ENCODE data around the gene SPTLC1. TPM values are rescaled to one million over a fixed set of nuclear protein-coding genes. Genes with fewer than 3 reads are reported as not detected.
A peak's percentile ranks its signal among the peaks of the same experiment; 100 is the strongest.

The SPTLC1 gene
- total RNA-seq, 1 donor from 2014 or later: 60.2 TPM

GRCh38 chr9:92100237-92100911 is 14.8 kb downstream of the SPTLC1 start:
- H3K9me3 Mint-ChIP-seq: peaks cover 3% of the 10 kb centered on the region
- intact Hi-C loops (cut with micrococcal nuclease): no loop called here
- H3K36me3 Mint-ChIP-seq (ENCODE audit: low read depth): peaks cover 30% of the 10 kb centered on the region
- H3K4me1 Mint-ChIP-seq (ENCODE audit: low read depth): peaks cover 22% of the 10 kb centered on the region
- no peak for DNase-seq (ENCODE audit: low spot score)
- H3K27me3 Mint-ChIP-seq (ENCODE audit: insufficient read depth): no peaks in the 10 kb centered on the region
- H3K4me3 Mint-ChIP-seq: no peak overlapping the region
- no peak overlapping the region for H3K27ac Mint-ChIP-seq

DNA sequence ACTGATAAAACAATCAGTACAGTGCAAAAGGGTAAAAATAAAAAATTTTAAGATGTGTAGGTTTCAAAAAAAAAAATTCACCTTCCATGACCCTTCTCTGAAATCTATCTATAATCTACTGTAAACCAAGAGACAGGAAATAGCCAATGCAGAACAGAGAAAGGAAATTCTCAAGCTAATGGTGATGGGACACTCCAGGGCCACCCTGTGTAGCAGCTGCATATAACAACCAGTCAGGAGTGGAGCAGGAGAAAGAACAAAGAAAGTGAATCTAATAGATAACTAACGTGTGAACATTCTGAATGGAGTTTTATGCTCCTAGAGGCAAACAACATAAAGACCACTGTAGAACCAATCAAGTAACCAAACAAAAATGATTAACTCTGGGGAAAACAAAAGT is 16.6 kb downstream of the SPTLC1 start:
- H3K4me3 Mint-ChIP-seq: peak overlapping the region; percentile 16
- H3K9me3 Mint-ChIP-seq: peaks cover 3% of the 10 kb centered on the region

GRCh38 chr9:92097997-92098482 is 17.2 kb downstream of the SPTLC1 start:
- no peaks in the 10 kb centered on the region for H3K27me3 Mint-ChIP-seq (ENCODE audit: insufficient read depth)
- peak overlapping the region; percentile 16 for H3K4me3 Mint-ChIP-seq
- intact Hi-C loops (cut with micrococcal nuclease): loop anchor here (10.0 kb wide), 1 partner anchor 143 kb away; the partner anchor contains the start of gene ROR2
- DNase-seq (ENCODE audit: low spot score): peak; percentile 57
- H3K27ac Mint-ChIP-seq: peak overlapping the region; percentile 80
- H3K36me3 Mint-ChIP-seq (ENCODE audit: low read depth): peaks cover 36% of the 10 kb centered on the region
- peaks cover 45% of the 10 kb centered on the region for H3K4me1 Mint-ChIP-seq (ENCODE audit: low read depth)
- peaks cover 3% of the 10 kb centered on the region for H3K9me3 Mint-ChIP-seq

More for the DNA sequence above, 16.6 kb downstream of the SPTLC1 start:
- peaks cover 39% of the 10 kb centered on the region for H3K36me3 Mint-ChIP-seq (ENCODE audit: low read depth)
- peak overlapping the region; percentile 80 for H3K27ac Mint-ChIP-seq
- H3K27me3 Mint-ChIP-seq (ENCODE audit: insufficient read depth): no peaks in the 10 kb centered on the region
- no peak for DNase-seq (ENCODE audit: low spot score)
- H3K4me1 Mint-ChIP-seq (ENCODE audit: low read depth): peaks cover 39% of the 10 kb centered on the region
- intact Hi-C loops (cut with micrococcal nuclease): loop anchor here (10.0 kb wide), 1 partner anchor 144 kb away; the partner anchor contains the start of gene ROR2

DNA sequence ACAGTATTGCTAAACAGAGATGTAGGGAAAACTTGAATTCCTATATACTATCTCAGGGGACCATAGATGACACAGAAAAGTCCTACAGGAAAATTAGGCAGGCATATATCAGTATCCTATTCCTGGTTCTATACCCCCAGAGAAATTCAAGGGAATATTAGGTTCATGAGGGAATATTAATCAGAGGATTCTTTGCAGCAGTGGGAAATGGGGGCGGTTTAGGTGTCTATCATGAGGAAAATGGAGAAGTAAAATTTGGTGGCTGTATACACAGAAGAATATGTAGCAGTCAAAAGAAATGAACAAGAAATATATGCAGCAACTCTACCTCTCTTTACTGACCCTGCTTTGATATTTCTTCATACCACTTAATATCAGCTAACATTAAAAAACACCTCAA is 20.0 kb downstream of the SPTLC1 start:
- peak overlapping the region; percentile 63 for H3K4me3 Mint-ChIP-seq
- no peaks in the 10 kb centered on the region for H3K27me3 Mint-ChIP-seq (ENCODE audit: insufficient read depth)
- intact Hi-C loops (cut with micrococcal nuclease): loop anchor here (2.0 to 10.0 kb wide), 2 partner anchors 20 to 140 kb away; partner anchors contain the start of genes ROR2 and SPTLC1
- peaks cover 46% of the 10 kb centered on the region for H3K4me1 Mint-ChIP-seq (ENCODE audit: low read depth)
- peaks cover 3% of the 10 kb centered on the region for H3K9me3 Mint-ChIP-seq
- no peak for DNase-seq (ENCODE audit: low spot score)
- H3K27ac Mint-ChIP-seq: peak overlapping the region; percentile 91
- peaks cover 23% of the 10 kb centered on the region for H3K36me3 Mint-ChIP-seq (ENCODE audit: low read depth)

GRCh38 chr9:92094655-92095054 is 20.6 kb downstream of the SPTLC1 start:
- peaks cover 24% of the 10 kb centered on the region for H3K36me3 Mint-ChIP-seq (ENCODE audit: low read depth)
- H3K27ac Mint-ChIP-seq: peak overlapping the region; percentile 91
- H3K9me3 Mint-ChIP-seq: peaks cover 3% of the 10 kb centered on the region
- intact Hi-C loops (cut with micrococcal nuclease): loop anchor here (2.0 to 10.0 kb wide), 2 partner anchors 20 to 140 kb away; partner anchors contain the start of genes ROR2 and SPTLC1
- DNase-seq (ENCODE audit: low spot score): peak; percentile 17
- peaks cover 46% of the 10 kb centered on the region for H3K4me1 Mint-ChIP-seq (ENCODE audit: low read depth)
- H3K4me3 Mint-ChIP-seq: peak overlapping the region; percentile 63
- no peaks in the 10 kb centered on the region for H3K27me3 Mint-ChIP-seq (ENCODE audit: insufficient read depth)

- Mint-ChIP-seq H3K27me3 (ENCODE audit: insufficient read depth) (no peaks in the 10 kb centered on the region), H3K27ac (no peak overlapping the region), H3K4me1 (ENCODE audit: low read depth) (no peaks in the 10 kb centered on the region), H3K36me3 (ENCODE audit: low read depth) (peaks cover 23% of the 10 kb centered on the region), H3K9me3 (no peaks in the 10 kb centered on the region), H3K4me3 (no peak overlapping the region)
- intact Hi-C loops (cut with micrococcal nuclease): no loop called here
- DNase-seq (ENCODE audit: low spot score): no peak
Observed at GRCh38 chr9:92077888-92078287, 37.3 kb downstream of the SPTLC1 start.

DNA sequence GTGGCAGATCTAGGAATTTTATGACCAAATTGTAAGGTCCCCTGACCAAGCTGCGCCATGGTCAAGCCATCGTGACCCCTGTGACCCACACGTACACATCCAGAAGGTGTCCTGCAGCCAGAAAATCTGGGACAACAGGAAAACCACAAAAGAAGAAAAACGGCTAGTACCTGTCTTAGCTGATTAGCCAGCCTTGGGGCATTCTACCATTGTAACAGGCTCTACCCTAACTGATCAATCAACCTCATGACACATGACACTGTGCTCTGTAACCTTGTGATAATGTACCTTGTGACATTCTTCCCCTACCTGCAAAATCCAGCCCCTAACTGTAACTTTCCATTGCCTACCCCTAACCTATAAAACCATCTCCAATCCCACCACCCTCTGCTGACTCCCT is 43.6 kb downstream of the SPTLC1 start:
- H3K4me3 Mint-ChIP-seq: no peak overlapping the region
- H3K36me3 Mint-ChIP-seq (ENCODE audit: low read depth): peaks cover 9% of the 10 kb centered on the region
- H3K27ac Mint-ChIP-seq: no peak overlapping the region
- H3K9me3 Mint-ChIP-seq: no peaks in the 10 kb centered on the region
- intact Hi-C loops (cut with micrococcal nuclease): no loop called here
- no peak for DNase-seq (ENCODE audit: low spot score)
- no peaks in the 10 kb centered on the region for H3K27me3 Mint-ChIP-seq (ENCODE audit: insufficient read depth)
- H3K4me1 Mint-ChIP-seq (ENCODE audit: low read depth): no peaks in the 10 kb centered on the region

DNA sequence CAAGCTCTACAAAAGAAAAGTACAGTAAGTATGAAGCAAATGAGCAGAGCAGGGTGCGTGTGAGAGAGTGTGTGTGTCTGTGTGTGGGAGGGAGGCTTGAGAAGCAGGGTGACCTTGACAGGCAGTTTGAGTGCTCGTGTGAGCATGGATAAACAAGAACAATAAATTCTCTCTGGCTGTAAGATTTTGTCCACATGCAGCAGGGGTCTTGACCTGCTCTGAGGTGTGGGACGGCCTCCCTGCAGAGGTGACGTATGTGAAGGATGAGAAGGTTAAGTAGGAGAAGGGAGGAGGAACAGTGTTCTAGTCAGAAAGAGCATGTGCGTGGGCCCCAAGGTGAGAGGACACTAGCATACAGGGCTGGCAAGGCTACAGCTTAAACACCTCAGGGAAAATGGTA is 49.0 kb downstream of the SPTLC1 start:
- no peaks in the 10 kb centered on the region for H3K4me1 Mint-ChIP-seq (ENCODE audit: low read depth)
- no peak overlapping the region for H3K4me3 Mint-ChIP-seq
- peaks cover 47% of the 10 kb centered on the region for H3K36me3 Mint-ChIP-seq (ENCODE audit: low read depth)
- no peaks in the 10 kb centered on the region for H3K27me3 Mint-ChIP-seq (ENCODE audit: insufficient read depth)
- peaks cover 17% of the 10 kb centered on the region for H3K9me3 Mint-ChIP-seq
- H3K27ac Mint-ChIP-seq: no peak overlapping the region
- no peak for DNase-seq (ENCODE audit: low spot score)
- intact Hi-C loops (cut with micrococcal nuclease): no loop called here

GRCh38 chr9:92064711-92065110 is 50.5 kb downstream of the SPTLC1 start:
- no peaks in the 10 kb centered on the region for H3K27me3 Mint-ChIP-seq (ENCODE audit: insufficient read depth)
- no peak overlapping the region for H3K27ac Mint-ChIP-seq
- no peaks in the 10 kb centered on the region for H3K4me1 Mint-ChIP-seq (ENCODE audit: low read depth)
- no peak for DNase-seq (ENCODE audit: low spot score)
- peaks cover 57% of the 10 kb centered on the region for H3K36me3 Mint-ChIP-seq (ENCODE audit: low read depth)
- intact Hi-C loops (cut with micrococcal nuclease): no loop called here
- H3K4me3 Mint-ChIP-seq: no peak overlapping the region
- H3K9me3 Mint-ChIP-seq: peaks cover 26% of the 10 kb centered on the region

DNA sequence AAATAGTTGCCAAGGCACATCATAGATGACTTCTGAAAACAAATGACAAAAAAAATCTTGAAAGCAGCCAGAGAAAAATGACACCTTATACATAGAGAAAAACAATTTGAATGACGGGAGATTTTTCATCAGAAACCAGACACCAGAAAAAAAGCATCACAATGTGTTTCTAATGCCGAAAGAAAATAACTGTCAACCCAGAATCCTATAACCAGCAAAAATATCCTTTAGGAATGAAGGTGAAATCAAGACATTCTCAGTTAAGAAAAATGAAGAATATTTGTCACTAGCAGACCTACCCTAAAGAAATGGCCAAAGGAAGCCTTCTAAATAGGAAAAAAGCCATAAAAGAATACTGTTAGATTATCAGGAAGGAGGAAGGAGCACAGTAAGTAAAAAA is 54.0 kb downstream of the SPTLC1 start:
- Mint-ChIP-seq H3K27ac (no peak overlapping the region), H3K4me3 (no peak overlapping the region), H3K27me3 (ENCODE audit: insufficient read depth) (no peaks in the 10 kb centered on the region), H3K36me3 (ENCODE audit: low read depth) (peaks cover 63% of the 10 kb centered on the region), H3K9me3 (peaks cover 26% of the 10 kb centered on the region), H3K4me1 (ENCODE audit: low read depth) (peaks cover 23% of the 10 kb centered on the region)
- DNase-seq (ENCODE audit: low spot score): no peak
- intact Hi-C loops (cut with micrococcal nuclease): no loop called here

DNA sequence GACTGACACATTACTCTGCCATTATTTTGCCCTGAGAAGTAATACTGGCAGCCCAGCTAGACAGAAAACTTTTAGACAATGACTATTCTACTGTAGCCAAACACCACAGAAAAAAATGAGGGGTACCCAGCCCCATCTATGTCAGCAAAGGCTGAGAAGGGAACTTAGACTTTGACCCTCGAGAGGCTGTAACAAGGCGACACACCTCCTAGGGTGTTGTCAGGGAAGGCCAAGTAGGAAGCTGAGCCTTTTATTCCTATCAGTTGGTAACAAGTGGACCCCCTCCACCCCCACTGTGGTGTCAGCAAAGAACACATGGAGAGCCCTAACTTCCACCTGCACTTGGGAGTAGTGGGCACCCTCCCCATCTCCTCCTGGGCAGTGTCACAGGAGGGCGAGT is 55.6 kb downstream of the SPTLC1 start:
- H3K4me1 Mint-ChIP-seq (ENCODE audit: low read depth): peaks cover 23% of the 10 kb centered on the region
- H3K9me3 Mint-ChIP-seq: peaks cover 26% of the 10 kb centered on the region
- intact Hi-C loops (cut with micrococcal nuclease): no loop called here
- DNase-seq (ENCODE audit: low spot score): no peak
- peaks cover 59% of the 10 kb centered on the region for H3K36me3 Mint-ChIP-seq (ENCODE audit: low read depth)
- H3K27me3 Mint-ChIP-seq (ENCODE audit: insufficient read depth): no peaks in the 10 kb centered on the region
- no peak overlapping the region for H3K4me3 Mint-ChIP-seq
- no peak overlapping the region for H3K27ac Mint-ChIP-seq

DNA sequence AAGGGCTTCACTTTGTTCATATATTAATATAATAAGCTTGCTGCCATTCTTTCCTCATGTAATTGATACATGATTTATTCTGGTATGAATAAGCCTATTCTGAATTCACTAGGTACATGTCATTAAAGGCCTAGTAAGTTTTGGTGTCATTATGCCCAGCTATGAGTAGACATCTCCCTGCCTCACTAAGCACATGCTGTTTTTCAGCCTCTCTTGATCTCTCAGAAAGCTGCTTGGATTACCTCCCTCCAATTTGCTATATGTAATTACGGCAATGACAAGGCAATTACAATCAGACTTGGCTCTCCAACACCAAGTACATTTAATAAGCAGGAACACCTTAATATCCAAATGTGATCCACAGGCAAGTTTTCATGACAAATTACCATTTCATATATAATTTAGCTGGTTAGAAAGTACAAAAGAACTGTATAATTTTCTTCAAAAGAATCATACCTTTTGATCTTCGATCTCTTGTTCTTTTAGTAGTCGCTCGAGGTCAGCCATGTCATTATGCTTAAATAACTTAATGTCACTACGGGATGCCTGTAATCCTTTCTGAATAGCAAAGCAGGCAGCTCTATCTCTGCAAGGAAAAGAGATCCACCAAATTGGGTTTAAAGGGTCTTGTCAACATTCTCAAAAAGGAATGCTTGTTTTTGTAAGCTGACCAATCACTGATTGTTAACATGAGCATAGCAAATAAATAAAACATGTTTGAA is 56.3 kb downstream of the SPTLC1 start:
- intact Hi-C loops (cut with micrococcal nuclease): no loop called here
- Mint-ChIP-seq H3K27ac (no peak overlapping the region), H3K9me3 (peaks cover 26% of the 10 kb centered on the region), H3K4me3 (no peak overlapping the region), H3K4me1 (ENCODE audit: low read depth) (peaks cover 23% of the 10 kb centered on the region), H3K27me3 (ENCODE audit: insufficient read depth) (no peaks in the 10 kb centered on the region), H3K36me3 (ENCODE audit: low read depth) (peaks cover 61% of the 10 kb centered on the region)
- no peak for DNase-seq (ENCODE audit: low spot score)

DNA sequence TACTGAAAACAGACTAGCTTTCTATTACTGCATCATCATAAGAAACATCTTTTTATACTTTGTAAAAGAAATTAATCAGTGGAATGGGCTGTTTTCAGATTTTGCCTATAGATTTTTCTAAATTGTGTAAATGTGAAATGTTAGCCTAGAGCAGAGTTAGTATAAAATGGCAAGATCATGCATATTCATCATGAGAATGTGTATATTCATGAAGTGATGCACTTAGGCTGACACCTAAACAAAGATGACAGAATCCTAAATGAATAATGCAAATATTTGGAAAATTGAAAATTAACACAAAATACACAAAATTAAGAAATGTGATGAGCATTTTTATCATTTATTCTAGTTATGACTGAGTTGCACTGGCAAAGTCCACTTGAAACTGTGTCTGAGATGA is 57.2 kb downstream of the SPTLC1 start:
- intact Hi-C loops (cut with micrococcal nuclease): no loop called here
- Mint-ChIP-seq H3K27ac (no peak overlapping the region), H3K9me3 (peaks cover 26% of the 10 kb centered on the region), H3K27me3 (ENCODE audit: insufficient read depth) (no peaks in the 10 kb centered on the region), H3K4me1 (ENCODE audit: low read depth) (peaks cover 23% of the 10 kb centered on the region), H3K36me3 (ENCODE audit: low read depth) (peaks cover 61% of the 10 kb centered on the region), H3K4me3 (no peak overlapping the region)
- no peak for DNase-seq (ENCODE audit: low spot score)

Data from activated T-helper 1 cell treated with anti-CD3 and anti-CD28 coated beads, Interleukin-12 subunit alpha, Interleukin-12 subunit beta, Interleukin-2, Interleukin-4 antibody, amounts not matched to agents 30 ng/mL and 10 ng/mL and 1 ng/mL, durations not matched to agents 14 hours and 24 hours and 36 hours (primary cell).